Stomach (tissue), 9 donors: ENCODE measurements around the gene SHISAL1. TPM values are rescaled to one million over a fixed set of nuclear protein-coding genes. Genes with fewer than 3 reads are reported as not detected.

Source experiments
- DNase-seq, 2 donors: peaks; one replicate each; pipeline versions ENCODE4 v3.0.0 to v3.0.0-alpha.2; 2013 to 2019
- H3K27ac ChIP-seq, 5 donors: fragments of 200-600 bp in 4 of 5; sonication (generic) in 4 of 5; one replicate each; pipeline ENCODE4 v1.5.1; 2013 to 2019; ENCODE audit warnings: mild to moderate bottlenecking in 1 of 5, moderate library complexity in 1 of 5
- H3K27me3 ChIP-seq, 3 donors: fragments of 200-600 bp; sonication (generic); one replicate each; pipeline ENCODE4 v1.5.1; 2017 to 2019; ENCODE audit warnings: mixed run types in 1 of 3
- H3K36me3 ChIP-seq, 4 donors: fragments of 200-600 bp; sonication (generic); 1 replicate in 3 of 4; 2 replicates in 1 of 4; pipeline ENCODE4 v1.5.1; 2016 to 2019
- H3K4me1 ChIP-seq, 4 donors: fragments of 200-600 bp; sonication (generic); one replicate each; pipeline ENCODE4 v1.5.1; 2016 to 2019
- H3K4me3 ChIP-seq, 4 donors: fragments of 200-600 bp; sonication (generic) in 3 of 4; one replicate each; pipeline ENCODE4 v1.5.1; 2016 to 2019; ENCODE audit warnings: mild to moderate bottlenecking in 1 of 4
- H3K9me3 ChIP-seq, 4 donors: fragments of 200-600 bp; sonication (generic); one replicate each; pipeline ENCODE4 v1.5.1; 2016 to 2019
- EP300 ChIP-seq: sonication (generic); formaldehyde crosslinking; IDR thresholded peaks from one replicate; pipeline ENCODE4 v1.6.1; 2017; ENCODE audit warnings: antibody characterized with exemption
- POLR2A ChIP-seq, 4 donors: fragments of 450-650 bp; IDR thresholded peaks; one replicate each; pipeline ENCODE4 v1.6.1; 2016; ENCODE audit warnings: antibody characterized with exemption in 4 of 4, control low read depth in 2 of 4, mild to moderate bottlenecking in 1 of 4, moderate library complexity in 1 of 4
- POLR2AphosphoS5 ChIP-seq, 3 donors: sonication (generic); formaldehyde crosslinking; IDR thresholded peaks; one replicate each; pipeline ENCODE4 v1.6.1; 2016; ENCODE audit warnings: antibody characterized with exemption in 3 of 3
- WGBS, 5 donors: extraction: QIAGEN DNeasy Blood & Tissue Kit in 3 of 5; methylation state at CpG; one replicate each; pipeline versions ENCODE4 v1.1.5 to v1.1.7; 2013 to 2018; 5-methylcytosine and 5-hydroxymethylcytosine counted together
- intact Hi-C: fragments of 100-400 bp; cut with DNase I; formaldehyde crosslinking; loops from one replicate; pipeline ENCODE4 v1.15.1; 2023; ENCODE audit warnings: low total_unique reads
- polyA plus RNA-seq, 3 donors: library from polyadenylated mRNA; stranded (reverse); fragments of 200-250 nt; gene quantifications; one replicate each; pipeline ENCODE4 v1.2.3, GENCODE V29; 2013
- total RNA-seq, 5 donors: library from RNA; depleted of rRNA; stranded (reverse); fragments of >200 nt; gene quantifications; one replicate each; pipeline versions ENCODE4 v1.1.0 to v1.2.3, GENCODE V29; 2014 to 2016
- TF ChIP-seq, protein P1 (sequence below), 7 experiments: fragments of 450-650 bp in 4 of 7; fragments of 200-600 bp in 3 of 7; sonication (generic) in 3 of 7; IDR thresholded peaks; one replicate each; pipeline ENCODE4 v1.5.1; 2016 to 2019; ENCODE audit warnings: antibody characterized with exemption in 7 of 7, control low read depth in 2 of 7, mild to moderate bottlenecking in 1 of 7
- donor health status: healthy with polysubstance abuse.
- donor health status: Bipolar disorder and iron deficiency.
- donor health status: healthy.

SHISAL1 gene
- total and polyA plus RNA-seq, 8 donors: 0.43 to 19.3 (median 1.2) TPM

- WGBS, 5 donors: 82 to 87% (median 84%) methylated on average over 4 of the region's 4 CpGs
- no peaks in the 10 kb centered on the region for H3K36me3 ChIP-seq
- no peak overlapping the region for H3K27ac ChIP-seq
- TF ChIP-seq, protein P1, sequence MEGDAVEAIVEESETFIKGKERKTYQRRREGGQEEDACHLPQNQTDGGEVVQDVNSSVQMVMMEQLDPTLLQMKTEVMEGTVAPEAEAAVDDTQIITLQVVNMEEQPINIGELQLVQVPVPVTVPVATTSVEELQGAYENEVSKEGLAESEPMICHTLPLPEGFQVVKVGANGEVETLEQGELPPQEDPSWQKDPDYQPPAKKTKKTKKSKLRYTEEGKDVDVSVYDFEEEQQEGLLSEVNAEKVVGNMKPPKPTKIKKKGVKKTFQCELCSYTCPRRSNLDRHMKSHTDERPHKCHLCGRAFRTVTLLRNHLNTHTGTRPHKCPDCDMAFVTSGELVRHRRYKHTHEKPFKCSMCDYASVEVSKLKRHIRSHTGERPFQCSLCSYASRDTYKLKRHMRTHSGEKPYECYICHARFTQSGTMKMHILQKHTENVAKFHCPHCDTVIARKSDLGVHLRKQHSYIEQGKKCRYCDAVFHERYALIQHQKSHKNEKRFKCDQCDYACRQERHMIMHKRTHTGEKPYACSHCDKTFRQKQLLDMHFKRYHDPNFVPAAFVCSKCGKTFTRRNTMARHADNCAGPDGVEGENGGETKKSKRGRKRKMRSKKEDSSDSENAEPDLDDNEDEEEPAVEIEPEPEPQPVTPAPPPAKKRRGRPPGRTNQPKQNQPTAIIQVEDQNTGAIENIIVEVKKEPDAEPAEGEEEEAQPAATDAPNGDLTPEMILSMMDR (IDR thresholded peaks at IDR 0.05): no peak
- no peak for TF ChIP-seq EP300
- TF ChIP-seq POLR2A (IDR thresholded peaks at IDR 0.05): no peak
- H3K9me3 ChIP-seq: peaks cover 0 to 10% (median 9%) of the 10 kb centered on the region in 4 donors
- H3K4me3 ChIP-seq: no peak overlapping the region
- no peaks in the 10 kb centered on the region for H3K27me3 ChIP-seq
- intact Hi-C loops: no loop called here
- DNase-seq: no peak
- H3K4me1 ChIP-seq: peaks cover 0 to 18% (median 14%) of the 10 kb centered on the region in 4 donors
These were observed 104.8 kb downstream of the SHISAL1 start for GRCh38 chr22:44207981-44208317.

GRCh38 chr22:44207173-44207980 lies 105.4 kb downstream of the SHISAL1 start:
- no peak for DNase-seq
- 74 to 89% (median 81%) methylated on average over 10 to 16 of the region's 16 CpGs for WGBS, 5 donors
- TF ChIP-seq POLR2AphosphoS5 (IDR thresholded peaks at IDR 0.05): no peak
- TF ChIP-seq, protein P1 (IDR thresholded peaks at IDR 0.05): no peak
- TF ChIP-seq EP300: no peak
- TF ChIP-seq POLR2A (IDR thresholded peaks at IDR 0.05): no peak
- H3K4me1 ChIP-seq: peaks cover 0 to 15% (median 9%) of the 10 kb centered on the region in 4 donors
- no peaks in the 10 kb centered on the region for H3K27me3 ChIP-seq
- H3K36me3 ChIP-seq: no peaks in the 10 kb centered on the region
- no peak overlapping the region for H3K4me3 ChIP-seq
- H3K27ac ChIP-seq: no peak overlapping the region
- H3K9me3 ChIP-seq: peaks cover 0 to 10% (median 9%) of the 10 kb centered on the region in 4 donors
- intact Hi-C loops: no loop called here

DNA sequence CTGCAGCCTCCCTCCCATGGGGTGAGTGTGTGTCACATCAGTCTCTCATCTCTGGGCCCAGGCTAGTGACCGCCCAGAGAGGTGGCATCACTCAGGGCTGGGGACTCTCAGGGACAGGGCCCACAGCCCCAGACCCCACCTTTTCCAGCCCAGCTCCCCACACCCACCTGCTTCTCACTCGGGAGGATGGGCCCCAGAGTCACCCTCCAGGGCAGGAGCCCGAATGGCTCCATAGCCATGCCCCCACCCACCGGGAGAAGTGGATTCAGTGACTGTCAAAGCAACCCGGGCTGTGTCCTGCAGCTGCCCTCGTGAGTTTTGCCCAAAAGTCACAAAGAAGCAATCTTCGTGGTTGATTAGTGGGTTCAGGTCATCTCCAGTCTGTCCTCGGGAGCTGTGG lies 106.1 kb downstream of the SHISAL1 start:
- Histone ChIP-seq H3K27me3 (peaks cover 0 to 4% (median 0%) of the 10 kb centered on the region in 3 donors), H3K9me3 (peaks cover 0 to 10% (median 9%) of the 10 kb centered on the region in 4 donors), H3K36me3 (peaks cover 0 to 1% (median 0%) of the 10 kb centered on the region in 4 donors), H3K4me3 (no peak overlapping the region), H3K27ac (no peak overlapping the region), H3K4me1 (peaks cover 0 to 8% (median 2%) of the 10 kb centered on the region in 4 donors)
- TF ChIP-seq POLR2A (IDR thresholded peaks at IDR 0.05) (no peak), POLR2AphosphoS5 (IDR thresholded peaks at IDR 0.05) (no peak), EP300 (no peak)
- TF ChIP-seq, protein P1 (IDR thresholded peaks at IDR 0.05): no peak
- 78 to 88% (median 81%) methylated on average over 5 to 8 of the region's 8 CpGs for WGBS, 5 donors
- intact Hi-C loops: no loop called here
- no peak for DNase-seq

DNA sequence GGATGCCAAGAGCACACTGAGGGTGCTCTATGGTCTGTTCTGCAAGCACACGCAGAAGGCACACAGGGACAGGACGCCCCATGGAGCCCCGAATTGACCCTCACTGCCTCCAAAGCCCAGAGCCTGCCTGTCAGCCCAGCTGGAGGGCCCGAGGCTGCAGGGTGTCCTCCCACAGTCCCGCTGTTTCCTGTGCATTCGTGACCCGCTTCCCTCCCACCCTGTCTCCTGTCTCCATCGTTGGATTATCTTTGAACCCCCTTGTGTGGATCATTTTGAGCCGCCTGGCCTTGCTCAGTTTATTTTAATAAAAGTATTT lies 106.5 kb downstream of the SHISAL1 start:
- intact Hi-C loops: no loop called here
- Histone ChIP-seq H3K36me3 (peaks cover 0 to 5% (median 0%) of the 10 kb centered on the region in 4 donors), H3K27me3 (peaks cover 0 to 8% (median 0%) of the 10 kb centered on the region in 3 donors), H3K27ac (no peak overlapping the region), H3K9me3 (peaks cover 0 to 10% (median 9%) of the 10 kb centered on the region in 4 donors), H3K4me1 (peaks cover 0 to 4% (median under 1%) of the 10 kb centered on the region in 4 donors), H3K4me3 (no peak overlapping the region)
- TF ChIP-seq POLR2A (IDR thresholded peaks at IDR 0.05) (no peak), EP300 (no peak), POLR2AphosphoS5 (IDR thresholded peaks at IDR 0.05) (no peak)
- TF ChIP-seq, protein P1 (IDR thresholded peaks at IDR 0.05): no peak
- 81 to 92% (median 83%) methylated on average over 9 of the region's 9 CpGs for WGBS, 5 donors
- DNase-seq: no peak
